GM12873 (cell line): Measurements from ENCODE around the gene IFNAR1.

Experiments
- TF ChIP-seq, protein P1 (sequence below): IDR thresholded peaks from 2 replicates; pipeline ENCODE4 v1.5.1; 2012; ENCODE audit warnings: low read depth, mild to moderate bottlenecking, moderate library complexity, low read length, control low read depth; ENCODE audit not compliant: insufficient read depth; ENCODE audit errors: missing control alignments

IFNAR1 gene

GRCh38 chr21:33350676-33351075 lies 25.9 kb downstream of the IFNAR1 start:
- TF ChIP-seq, protein P1, sequence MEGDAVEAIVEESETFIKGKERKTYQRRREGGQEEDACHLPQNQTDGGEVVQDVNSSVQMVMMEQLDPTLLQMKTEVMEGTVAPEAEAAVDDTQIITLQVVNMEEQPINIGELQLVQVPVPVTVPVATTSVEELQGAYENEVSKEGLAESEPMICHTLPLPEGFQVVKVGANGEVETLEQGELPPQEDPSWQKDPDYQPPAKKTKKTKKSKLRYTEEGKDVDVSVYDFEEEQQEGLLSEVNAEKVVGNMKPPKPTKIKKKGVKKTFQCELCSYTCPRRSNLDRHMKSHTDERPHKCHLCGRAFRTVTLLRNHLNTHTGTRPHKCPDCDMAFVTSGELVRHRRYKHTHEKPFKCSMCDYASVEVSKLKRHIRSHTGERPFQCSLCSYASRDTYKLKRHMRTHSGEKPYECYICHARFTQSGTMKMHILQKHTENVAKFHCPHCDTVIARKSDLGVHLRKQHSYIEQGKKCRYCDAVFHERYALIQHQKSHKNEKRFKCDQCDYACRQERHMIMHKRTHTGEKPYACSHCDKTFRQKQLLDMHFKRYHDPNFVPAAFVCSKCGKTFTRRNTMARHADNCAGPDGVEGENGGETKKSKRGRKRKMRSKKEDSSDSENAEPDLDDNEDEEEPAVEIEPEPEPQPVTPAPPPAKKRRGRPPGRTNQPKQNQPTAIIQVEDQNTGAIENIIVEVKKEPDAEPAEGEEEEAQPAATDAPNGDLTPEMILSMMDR, result no peak

- TF ChIP-seq, protein P1, result no peak
These were observed 30.6 kb downstream of the IFNAR1 start for GRCh38 chr21:33355355-33355754.

- TF ChIP-seq, protein P1, result no peak
These were observed 31.2 kb downstream of the IFNAR1 start for GRCh38 chr21:33355996-33356395.

- TF ChIP-seq, protein P1, result no peak
These were observed 32.4 kb downstream of the IFNAR1 start for GRCh38 chr21:33357177-33357576.

DNA sequence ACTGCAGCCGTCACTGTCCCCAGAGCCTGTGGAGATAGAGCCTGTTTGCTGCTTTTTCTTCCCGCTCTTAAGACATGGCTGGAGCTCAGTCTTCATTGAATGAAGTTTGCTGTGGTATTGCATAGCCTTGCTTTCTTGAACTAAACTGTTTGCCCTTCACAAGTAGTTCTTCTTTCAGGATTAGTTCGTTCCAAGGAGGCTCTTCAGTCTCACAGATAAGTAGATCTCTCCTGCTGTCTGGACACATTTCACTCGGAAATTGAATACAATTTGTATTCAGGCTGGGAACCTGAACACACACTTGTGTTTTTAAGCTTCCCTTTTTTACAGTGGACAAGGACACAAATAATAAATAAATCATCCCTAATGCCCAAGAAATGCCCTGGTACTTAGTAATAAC lies 34.7 kb downstream of the IFNAR1 start:
- TF ChIP-seq, protein P1, result no peak

DNA sequence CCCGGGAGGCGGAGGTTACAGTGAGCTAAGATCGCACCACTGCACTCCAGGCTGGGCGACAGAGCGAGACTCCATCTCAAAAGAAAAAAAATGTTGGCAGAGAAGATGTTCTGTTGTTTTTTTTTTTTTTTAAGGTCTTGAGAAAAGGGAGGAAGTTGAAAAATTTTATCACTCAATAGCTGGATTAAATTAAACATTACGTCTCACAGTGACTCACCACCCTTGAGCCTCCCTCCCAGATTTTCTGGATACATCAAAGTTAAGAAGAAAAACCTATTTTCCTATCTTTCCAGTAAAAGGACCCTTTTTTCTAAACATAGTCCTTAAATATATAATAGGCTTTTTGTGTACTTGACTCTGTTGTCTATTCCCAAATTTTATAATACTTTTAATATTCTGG lies 35.5 kb downstream of the IFNAR1 start:
- TF ChIP-seq, protein P1, result no peak

- TF ChIP-seq, protein P1, result peak; percentile 98
These were observed 36.3 kb downstream of the IFNAR1 start for GRCh38 chr21:33360881-33361602.
